Measurements from ENCODE around the gene GABPB1. TPM values are rescaled to one million over a fixed set of nuclear protein-coding genes. Genes with fewer than 3 reads are reported as not detected.

Gene GABPB1
- total RNA-seq, 2 donors from 2014 or later, result 13.6 to 15.7 TPM

DNA sequence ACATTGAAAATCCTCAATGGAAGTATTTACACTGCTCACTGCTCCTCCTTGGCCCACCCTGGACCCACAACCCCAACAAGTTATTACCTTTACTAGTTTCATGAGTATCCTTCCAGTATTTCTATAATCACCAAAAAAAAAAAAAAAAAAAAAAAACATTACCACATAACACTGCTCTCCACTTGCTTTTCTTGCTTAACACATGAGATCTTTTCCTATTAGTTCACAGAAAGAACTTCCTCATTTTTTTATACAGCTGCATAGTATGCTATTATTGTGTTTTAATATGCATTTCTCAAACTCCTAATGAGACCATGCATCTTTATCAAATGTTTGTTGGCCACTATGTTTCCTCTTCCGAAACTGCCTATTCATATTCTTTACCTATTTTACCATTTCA, 14.6 kb downstream of the GABPB1 start:
- Histone ChIP-seq H3K9ac (ENCODE audit: low read depth in 2 of 2, low read length in 2 of 2) (no peak overlapping the region), H3K27me3 (no peaks in the 10 kb centered on the region), H3K36me3 (no peaks in the 10 kb centered on the region), H3K9me3 (no peaks in the 10 kb centered on the region), H3K4me3 (no peak overlapping the region), H3K27ac (no peak overlapping the region), H3K4me1 (no peaks in the 10 kb centered on the region)
- no peak for DNase-seq
- intact Hi-C loops (cut with DNase I), result no loop called here
- TF ChIP-seq, protein P1, sequence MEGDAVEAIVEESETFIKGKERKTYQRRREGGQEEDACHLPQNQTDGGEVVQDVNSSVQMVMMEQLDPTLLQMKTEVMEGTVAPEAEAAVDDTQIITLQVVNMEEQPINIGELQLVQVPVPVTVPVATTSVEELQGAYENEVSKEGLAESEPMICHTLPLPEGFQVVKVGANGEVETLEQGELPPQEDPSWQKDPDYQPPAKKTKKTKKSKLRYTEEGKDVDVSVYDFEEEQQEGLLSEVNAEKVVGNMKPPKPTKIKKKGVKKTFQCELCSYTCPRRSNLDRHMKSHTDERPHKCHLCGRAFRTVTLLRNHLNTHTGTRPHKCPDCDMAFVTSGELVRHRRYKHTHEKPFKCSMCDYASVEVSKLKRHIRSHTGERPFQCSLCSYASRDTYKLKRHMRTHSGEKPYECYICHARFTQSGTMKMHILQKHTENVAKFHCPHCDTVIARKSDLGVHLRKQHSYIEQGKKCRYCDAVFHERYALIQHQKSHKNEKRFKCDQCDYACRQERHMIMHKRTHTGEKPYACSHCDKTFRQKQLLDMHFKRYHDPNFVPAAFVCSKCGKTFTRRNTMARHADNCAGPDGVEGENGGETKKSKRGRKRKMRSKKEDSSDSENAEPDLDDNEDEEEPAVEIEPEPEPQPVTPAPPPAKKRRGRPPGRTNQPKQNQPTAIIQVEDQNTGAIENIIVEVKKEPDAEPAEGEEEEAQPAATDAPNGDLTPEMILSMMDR (IDR thresholded peaks at IDR 0.05), result no peak

DNA sequence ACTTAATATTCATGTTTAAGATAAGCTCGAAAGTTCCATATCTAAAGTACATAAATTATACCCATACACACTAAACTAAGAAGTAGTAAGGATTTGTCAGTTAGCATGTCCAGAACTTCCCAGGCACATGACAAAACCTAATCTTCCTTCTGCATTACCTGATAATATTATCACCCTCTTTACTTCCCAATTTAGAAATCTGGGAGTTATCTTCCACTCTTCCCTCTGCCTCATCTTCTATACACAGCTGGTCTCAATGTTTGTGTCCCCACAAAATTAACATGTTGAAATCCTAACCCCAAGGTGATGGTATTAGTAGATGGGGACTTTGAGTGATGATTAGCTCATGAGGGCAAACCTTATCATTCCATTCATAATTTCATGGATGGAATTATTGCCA, 15.3 kb downstream of the GABPB1 start:
- no peak for DNase-seq
- Histone ChIP-seq H3K27ac (no peak overlapping the region), H3K36me3 (no peaks in the 10 kb centered on the region), H3K4me1 (no peaks in the 10 kb centered on the region), H3K9ac (ENCODE audit: low read depth in 2 of 2, low read length in 2 of 2) (no peak overlapping the region), H3K4me3 (no peak overlapping the region), H3K27me3 (no peaks in the 10 kb centered on the region), H3K9me3 (no peaks in the 10 kb centered on the region)
- intact Hi-C loops (cut with DNase I), result no loop called here
- TF ChIP-seq, protein P1 (IDR thresholded peaks at IDR 0.05), result no peak

DNA sequence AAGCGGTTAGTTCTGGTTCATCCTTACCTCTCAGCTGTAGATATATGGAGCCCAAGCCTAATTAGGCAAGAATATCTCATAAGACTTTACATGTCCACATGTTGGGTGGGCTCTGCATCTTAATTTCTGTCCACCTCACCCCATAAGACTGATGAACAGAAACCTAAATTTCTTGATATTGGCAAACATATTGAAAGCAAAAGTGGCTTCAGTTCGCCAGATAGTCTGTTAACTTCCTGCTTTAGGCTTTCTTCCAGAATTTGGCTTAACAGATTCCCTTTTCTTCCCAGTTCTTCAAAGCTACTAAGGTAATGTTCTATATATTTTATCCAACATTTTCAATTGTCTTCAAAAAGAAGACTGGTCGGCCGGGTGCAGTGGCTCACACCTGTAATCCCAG, 19.7 kb downstream of the GABPB1 start:
- no peaks in the 10 kb centered on the region for H3K36me3 ChIP-seq
- no peaks in the 10 kb centered on the region for H3K27me3 ChIP-seq
- H3K9ac ChIP-seq (ENCODE audit: low read depth in 2 of 2, low read length in 2 of 2), result no peak overlapping the region
- TF ChIP-seq, protein P1 (IDR thresholded peaks at IDR 0.05), result no peak
- H3K27ac ChIP-seq, result no peak overlapping the region
- intact Hi-C loops (cut with DNase I), result no loop called here
- H3K4me1 ChIP-seq, result no peaks in the 10 kb centered on the region
- no peak for DNase-seq
- no peak overlapping the region for H3K4me3 ChIP-seq
- H3K9me3 ChIP-seq, result no peaks in the 10 kb centered on the region

DNA sequence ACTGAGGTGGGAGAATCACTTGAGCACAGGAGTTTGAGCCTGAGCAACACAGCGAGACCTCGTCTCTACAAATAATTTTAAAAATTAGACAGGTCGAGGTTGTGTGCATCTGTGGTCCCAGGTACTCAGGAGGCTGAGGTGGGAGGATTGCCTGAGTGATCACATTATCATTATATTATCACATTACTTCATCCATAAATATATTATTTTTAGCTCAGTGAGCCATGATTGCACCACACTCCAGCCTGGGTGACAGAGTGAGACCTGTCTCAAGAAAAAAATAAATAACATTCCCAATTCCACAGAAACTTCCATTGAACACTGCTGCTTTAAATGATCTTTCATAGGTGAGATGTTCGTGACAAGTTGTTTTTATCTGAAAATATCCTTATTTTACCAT, 21.8 kb downstream of the GABPB1 start:
- Histone ChIP-seq H3K9ac (ENCODE audit: low read depth in 2 of 2, low read length in 2 of 2) (no peak overlapping the region), H3K27me3 (no peaks in the 10 kb centered on the region), H3K4me1 (no peaks in the 10 kb centered on the region), H3K9me3 (no peaks in the 10 kb centered on the region), H3K27ac (no peak overlapping the region), H3K4me3 (no peak overlapping the region), H3K36me3 (no peaks in the 10 kb centered on the region)
- intact Hi-C loops (cut with DNase I), result no loop called here
- TF ChIP-seq, protein P1 (IDR thresholded peaks at IDR 0.05), result no peak
- no peak for DNase-seq

DNA sequence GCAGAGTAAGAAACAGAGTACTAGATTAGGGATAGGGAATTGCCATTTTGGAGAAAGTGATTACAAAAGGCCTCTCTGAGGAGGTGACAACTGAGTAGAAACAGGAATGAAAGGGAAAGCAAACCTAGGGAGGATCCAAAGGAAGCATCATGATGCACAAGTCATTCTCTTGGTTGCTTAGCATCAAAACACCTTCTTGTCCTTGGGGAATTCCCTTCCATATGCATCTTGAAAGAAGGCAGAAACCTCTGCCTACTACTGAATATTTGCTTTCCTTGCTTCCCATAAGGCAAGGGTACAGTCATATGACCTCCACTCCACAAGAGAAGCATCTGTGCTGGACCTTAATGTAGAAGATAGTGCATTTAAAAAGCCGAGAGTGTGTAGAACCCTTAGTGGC, 24.1 kb downstream of the GABPB1 start:
- intact Hi-C loops (cut with DNase I), result no loop called here
- Histone ChIP-seq H3K27ac (no peak overlapping the region), H3K27me3 (no peaks in the 10 kb centered on the region), H3K4me3 (no peak overlapping the region), H3K9ac (ENCODE audit: low read depth in 2 of 2, low read length in 2 of 2) (no peak overlapping the region), H3K4me1 (no peaks in the 10 kb centered on the region), H3K9me3 (no peaks in the 10 kb centered on the region), H3K36me3 (no peaks in the 10 kb centered on the region)
- no peak for DNase-seq
- TF ChIP-seq, protein P1 (IDR thresholded peaks at IDR 0.05), result no peak

DNA sequence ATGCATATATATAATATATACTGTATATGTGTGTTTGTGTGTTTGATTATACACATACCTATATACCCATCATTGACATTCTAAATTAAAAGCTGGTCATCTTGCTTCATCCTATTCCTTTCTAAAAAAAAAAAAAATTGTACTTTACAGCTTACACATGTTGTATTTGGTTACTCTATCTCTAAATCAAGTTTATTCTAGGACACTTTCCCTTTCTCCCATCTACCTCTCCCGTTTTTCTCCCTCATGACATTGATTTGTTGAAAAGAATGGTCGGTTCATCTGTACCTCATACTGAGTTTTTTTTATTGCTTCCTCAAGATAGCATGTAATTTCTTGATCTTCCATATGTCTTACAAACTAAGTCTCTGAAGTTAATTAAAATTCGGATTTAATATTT, 26.9 kb downstream of the GABPB1 start:
- TF ChIP-seq, protein P1 (IDR thresholded peaks at IDR 0.05), result no peak
- no peak for DNase-seq

More for the DNA sequence above, 26.9 kb downstream of the GABPB1 start:
- intact Hi-C loops (cut with DNase I), result no loop called here
- Histone ChIP-seq H3K36me3 (no peaks in the 10 kb centered on the region), H3K4me3 (no peak overlapping the region), H3K27ac (no peak overlapping the region), H3K9ac (ENCODE audit: low read depth in 2 of 2, low read length in 2 of 2) (no peak overlapping the region), H3K27me3 (no peaks in the 10 kb centered on the region), H3K9me3 (no peaks in the 10 kb centered on the region), H3K4me1 (no peaks in the 10 kb centered on the region)

Data from colonic mucosa (tissue), 4 donors.